SU-DHL-6 (cell line): ENCODE results near the gene HOXA1.

Experiments used
- EZH2phosphoT487 ChIP-seq: fragments of 200-600 bp; sonication (generic), shearing (Covaris generic); conservative IDR thresholded peaks from 2 replicates; pipeline ENCODE4 v1.6.1; 2018; ENCODE audit warnings: mild to moderate bottlenecking, antibody characterized with exemption, low read length, moderate library complexity, mixed read lengths
- TF ChIP-seq, protein P1 (sequence below): fragments of 200-600 bp; sonication (generic); IDR thresholded peaks from one replicate; pipeline ENCODE4 v1.5.1; 2017; ENCODE audit warnings: antibody characterized with exemption, mild to moderate bottlenecking, low read length, moderate library complexity; ENCODE audit not compliant: insufficient read depth, poor library complexity, severe bottlenecking

DNA sequence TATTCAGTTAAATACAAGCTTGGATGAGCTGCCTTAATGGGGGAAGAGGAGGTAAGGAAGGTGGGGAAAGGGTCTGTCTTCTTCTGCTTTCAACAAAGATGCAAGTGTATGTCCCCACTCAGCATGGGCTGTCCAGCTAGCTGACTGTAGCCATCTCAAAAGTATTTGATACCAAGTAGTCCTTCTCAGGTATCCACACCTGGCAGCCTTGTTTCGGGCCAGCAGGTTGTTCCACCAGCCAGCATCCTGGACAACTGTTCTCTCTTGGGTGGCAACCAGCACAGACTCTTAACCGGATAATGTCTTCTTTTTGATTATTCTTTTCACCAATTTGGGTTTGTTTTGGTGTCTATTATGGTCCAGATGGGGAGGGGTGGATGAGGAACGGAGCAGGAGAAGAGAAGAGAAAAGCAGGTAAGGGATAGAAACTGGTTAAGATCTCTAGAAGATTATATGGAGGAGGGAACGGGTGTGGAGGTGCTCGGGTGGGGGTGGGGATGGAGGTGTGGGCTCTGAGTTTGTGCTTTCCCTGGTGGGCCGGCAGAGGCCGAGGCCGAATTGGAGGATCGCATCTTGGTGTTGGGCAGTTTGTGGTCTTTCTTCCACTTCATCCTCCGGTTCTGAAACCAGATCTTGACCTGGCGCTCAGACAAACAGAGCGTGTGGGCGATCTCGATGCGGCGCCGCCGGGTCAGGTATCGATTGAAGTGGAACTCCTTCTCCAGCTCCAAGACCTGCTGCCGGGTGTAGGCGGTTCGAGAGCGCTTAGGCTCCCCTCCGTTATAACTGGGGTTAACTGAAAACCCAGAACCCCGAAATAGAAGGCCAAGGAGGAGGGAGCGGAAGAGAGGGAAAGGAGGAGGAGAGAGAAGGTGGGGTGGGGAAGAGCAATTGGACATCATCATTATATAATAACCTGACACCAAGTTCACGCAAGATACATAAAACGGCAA lies 33.3 kb upstream of the HOXA1 start:
- TF ChIP-seq, protein P1, sequence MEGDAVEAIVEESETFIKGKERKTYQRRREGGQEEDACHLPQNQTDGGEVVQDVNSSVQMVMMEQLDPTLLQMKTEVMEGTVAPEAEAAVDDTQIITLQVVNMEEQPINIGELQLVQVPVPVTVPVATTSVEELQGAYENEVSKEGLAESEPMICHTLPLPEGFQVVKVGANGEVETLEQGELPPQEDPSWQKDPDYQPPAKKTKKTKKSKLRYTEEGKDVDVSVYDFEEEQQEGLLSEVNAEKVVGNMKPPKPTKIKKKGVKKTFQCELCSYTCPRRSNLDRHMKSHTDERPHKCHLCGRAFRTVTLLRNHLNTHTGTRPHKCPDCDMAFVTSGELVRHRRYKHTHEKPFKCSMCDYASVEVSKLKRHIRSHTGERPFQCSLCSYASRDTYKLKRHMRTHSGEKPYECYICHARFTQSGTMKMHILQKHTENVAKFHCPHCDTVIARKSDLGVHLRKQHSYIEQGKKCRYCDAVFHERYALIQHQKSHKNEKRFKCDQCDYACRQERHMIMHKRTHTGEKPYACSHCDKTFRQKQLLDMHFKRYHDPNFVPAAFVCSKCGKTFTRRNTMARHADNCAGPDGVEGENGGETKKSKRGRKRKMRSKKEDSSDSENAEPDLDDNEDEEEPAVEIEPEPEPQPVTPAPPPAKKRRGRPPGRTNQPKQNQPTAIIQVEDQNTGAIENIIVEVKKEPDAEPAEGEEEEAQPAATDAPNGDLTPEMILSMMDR = no peak
- no peak for TF ChIP-seq EZH2phosphoT487
